ENCODE results near the gene RAP1A.
A peak's percentile ranks its signal among the peaks of the same experiment; 100 is the strongest.

RAP1A gene

GRCh38 chr1:111743679-111744101 is 124.1 kb downstream of the RAP1A start:
- H3K4me3 ChIP-seq (ENCODE audit: low read depth, low read length) = no peak overlapping the region
- DNase-seq (ENCODE audit: low read depth) = peak; percentile 71

GRCh38 chr1:111745675-111746613 is 126.4 kb downstream of the RAP1A start:
- no peak for DNase-seq (ENCODE audit: low read depth)
- no peak overlapping the region for H3K4me3 ChIP-seq (ENCODE audit: low read depth, low read length)

- H3K4me3 ChIP-seq (ENCODE audit: low read depth, low read length) = no peak overlapping the region
These were observed 127.0 kb downstream of the RAP1A start for GRCh38 chr1:111746614-111746999.

DNA sequence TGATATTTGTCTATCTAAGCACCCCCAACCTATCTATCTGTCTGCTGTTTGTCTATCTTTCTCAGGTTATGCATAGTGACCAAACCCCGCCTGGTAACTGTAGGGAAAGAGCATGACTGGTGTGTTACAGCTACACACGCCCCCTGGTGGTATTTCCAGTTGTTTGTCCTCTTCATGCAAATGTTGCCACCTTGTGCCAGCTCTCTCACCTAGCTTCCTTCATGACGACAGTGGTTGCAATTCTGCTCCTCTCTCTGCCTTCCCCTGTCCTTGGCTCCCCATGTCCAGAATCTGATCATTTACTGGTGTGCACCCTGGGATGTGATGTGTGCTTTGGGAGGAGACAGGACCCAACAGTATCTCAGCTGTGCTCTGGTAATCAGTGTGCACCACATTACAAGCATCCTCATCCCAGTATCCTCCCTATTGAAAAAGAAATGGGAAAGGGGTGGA is 127.7 kb downstream of the RAP1A start:
- no peak overlapping the region for H3K4me3 ChIP-seq (ENCODE audit: low read depth, low read length)
- DNase-seq (ENCODE audit: low read depth) = no peak

More at GRCh38 chr1:111746614-111746999, 127.0 kb downstream of the RAP1A start:
- DNase-seq (ENCODE audit: low read depth) = no peak

DNA sequence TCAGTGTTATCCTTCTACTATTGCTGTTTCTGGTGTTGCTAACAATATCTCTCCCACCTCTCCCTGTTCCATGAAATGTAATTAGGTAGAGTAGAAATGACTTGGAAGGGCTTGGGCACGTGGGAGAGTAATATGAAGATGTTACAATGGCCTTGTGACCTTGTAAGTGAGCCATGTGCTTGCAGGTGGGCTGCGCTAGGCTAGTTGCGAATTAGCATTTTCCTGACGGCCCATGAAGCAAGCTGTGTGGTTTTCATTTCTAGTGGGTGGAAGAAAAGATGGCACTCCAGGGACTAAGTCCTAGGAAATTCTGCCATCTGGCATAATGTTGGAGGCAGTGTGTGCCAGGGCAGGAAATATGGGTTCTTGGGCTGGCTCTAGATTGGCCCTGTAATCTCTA is 128.4 kb downstream of the RAP1A start:
- H3K4me3 ChIP-seq (ENCODE audit: low read depth, low read length) = no peak overlapping the region
- DNase-seq (ENCODE audit: low read depth) = no peak

GRCh38 chr1:111749628-111750027 is 130.0 kb downstream of the RAP1A start:
- DNase-seq (ENCODE audit: low read depth) = no peak
- H3K4me3 ChIP-seq (ENCODE audit: low read depth, low read length) = no peak overlapping the region

DNA sequence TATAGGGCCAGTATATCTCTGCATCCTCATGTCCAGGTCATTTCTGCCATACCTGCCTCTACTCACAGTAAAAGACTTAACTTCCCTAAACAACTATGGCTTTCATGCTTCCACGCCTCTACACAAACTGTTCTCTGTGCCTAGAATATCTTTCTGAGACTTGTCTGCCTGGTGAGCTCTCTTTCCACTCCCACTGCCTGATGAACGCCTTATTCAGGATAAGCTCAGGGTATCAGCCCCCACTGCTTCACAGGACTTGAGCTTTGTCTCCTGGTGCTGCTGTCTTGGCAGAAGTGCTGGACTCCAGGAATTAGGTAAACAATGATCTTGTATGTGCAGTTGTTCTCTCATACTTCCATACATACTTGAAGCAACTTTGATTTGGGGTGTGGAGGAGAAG is 131.3 kb downstream of the RAP1A start:
- no peak overlapping the region for H3K4me3 ChIP-seq (ENCODE audit: low read depth, low read length)
- DNase-seq (ENCODE audit: low read depth) = no peak

DNA sequence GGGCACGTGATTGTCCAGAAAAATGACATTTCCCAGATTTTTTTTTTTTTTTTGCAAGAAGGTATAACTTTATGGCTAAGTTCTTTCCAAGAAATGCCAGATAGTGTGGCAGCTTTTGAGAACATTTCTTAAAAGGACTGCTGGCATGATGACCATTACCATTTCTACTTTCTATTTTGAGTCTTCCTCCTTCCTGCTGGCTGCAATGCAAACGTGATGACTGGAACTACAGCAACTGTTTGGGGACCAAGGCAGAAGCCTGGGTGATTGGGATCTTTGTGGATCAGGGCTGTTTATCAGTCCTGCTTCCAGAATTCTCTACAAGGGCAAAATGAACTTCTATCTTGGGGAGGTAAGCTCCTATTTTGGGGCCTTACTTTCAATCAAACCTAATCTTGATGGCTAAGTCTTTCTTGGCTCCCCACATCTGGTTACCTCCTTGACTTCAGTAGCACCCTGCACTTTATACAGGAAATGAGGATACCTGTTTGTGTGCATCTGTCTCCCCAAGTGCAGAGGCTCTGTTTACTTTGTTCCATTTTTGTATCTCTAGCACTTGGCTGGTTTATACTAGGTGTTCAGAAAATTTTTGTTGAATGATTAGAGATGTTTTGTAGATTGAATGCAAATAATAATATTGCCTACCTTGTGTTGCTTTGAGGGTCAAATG is 132.5 kb downstream of the RAP1A start:
- no peak for DNase-seq (ENCODE audit: low read depth)
- H3K4me3 ChIP-seq (ENCODE audit: low read depth, low read length) = no peak overlapping the region

DNA sequence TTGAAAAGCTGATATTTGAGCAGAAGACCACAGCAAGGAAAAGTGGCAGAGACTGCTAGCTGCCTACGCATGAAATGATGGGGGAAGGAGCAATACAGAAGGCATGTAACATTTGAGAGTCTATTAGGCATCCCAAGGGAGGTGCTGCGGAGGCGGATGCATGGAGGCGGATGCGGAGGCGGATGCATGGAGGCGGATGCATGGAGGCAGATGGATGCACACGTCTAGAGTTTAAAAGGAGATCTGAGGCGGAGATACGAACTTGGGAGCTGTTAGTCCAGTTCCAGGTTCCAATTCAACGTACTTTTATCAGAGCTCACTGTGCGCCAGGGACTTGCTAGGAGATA is 135.4 kb downstream of the RAP1A start:
- no peak for DNase-seq (ENCODE audit: low read depth)
- peak overlapping the region; percentile 85 for H3K4me3 ChIP-seq (ENCODE audit: low read depth, low read length)

DNA sequence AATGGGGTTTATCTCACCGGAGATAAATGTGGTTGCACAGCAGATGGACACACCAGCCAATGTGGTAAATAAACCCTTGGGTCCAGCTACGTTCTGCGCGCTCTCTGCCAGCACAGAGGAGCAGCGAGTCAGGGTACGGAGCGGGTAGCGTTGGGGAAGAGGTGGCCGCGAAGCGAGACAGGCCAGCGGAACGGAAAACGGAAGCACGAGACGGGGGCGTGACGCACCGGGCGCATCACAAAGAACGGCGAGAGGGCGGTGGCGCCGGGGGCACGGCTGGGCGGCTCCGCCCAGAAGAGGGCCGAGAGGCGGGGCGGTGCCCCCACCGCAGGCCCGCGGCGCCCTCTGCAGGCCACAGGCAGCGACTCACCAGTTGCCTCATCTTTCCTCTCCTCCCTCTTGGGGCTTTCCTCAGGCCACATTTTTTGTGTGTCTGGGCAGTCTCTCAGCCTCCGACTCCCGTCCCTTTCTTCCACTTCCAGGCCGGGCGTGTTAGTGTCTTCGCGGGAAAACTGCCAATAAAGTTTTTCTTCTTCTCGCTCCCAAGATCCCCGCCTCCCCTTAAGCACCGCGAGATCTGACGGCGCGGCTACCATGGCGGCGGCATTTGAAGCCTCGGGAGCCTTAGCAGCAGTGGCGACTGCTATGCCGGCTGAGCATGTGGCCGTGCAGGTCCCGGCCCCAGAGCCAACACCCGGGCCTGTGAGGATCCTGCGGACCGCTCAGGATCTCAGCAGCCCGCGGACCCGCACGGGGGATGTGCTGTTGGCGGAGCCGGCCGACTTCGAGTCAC is 135.9 kb downstream of the RAP1A start, which contains the start of gene DDX20:
DDX20 (plus strand) TSS at position 571 of the 793 bp plus-strand sequence; CDS start at position 595, 24 bp downstream.
- DNase-seq (ENCODE audit: low read depth) = peak; percentile 94
- peak within 1 kb of the TSS; percentile 85 for H3K4me3 ChIP-seq (ENCODE audit: low read depth, low read length)

DNA sequence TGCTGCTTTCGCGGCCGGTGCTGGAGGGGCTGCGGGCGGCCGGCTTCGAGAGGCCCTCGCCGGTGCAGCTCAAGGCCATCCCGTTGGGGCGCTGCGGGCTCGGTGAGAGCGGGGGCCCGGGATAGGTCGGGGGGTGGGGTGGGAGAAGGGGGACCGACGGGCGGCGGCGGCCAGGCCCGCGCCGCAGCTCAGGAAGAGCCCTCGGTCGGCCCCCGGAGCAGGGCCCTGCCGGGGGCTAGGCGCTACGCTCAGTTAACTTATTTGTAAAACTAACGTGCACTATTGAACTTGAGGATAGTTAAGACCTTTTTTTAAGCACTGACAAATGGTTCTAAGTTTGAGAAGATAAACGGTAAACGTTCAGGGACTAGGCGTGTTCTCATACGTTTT is 136.5 kb downstream of the RAP1A start:
- peak overlapping the region; percentile 85 for H3K4me3 ChIP-seq (ENCODE audit: low read depth, low read length)
- no peak for DNase-seq (ENCODE audit: low read depth)

GRCh38 chr1:111758373-111758772 is 138.8 kb downstream of the RAP1A start:
- no peak for DNase-seq (ENCODE audit: low read depth)
- no peak overlapping the region for H3K4me3 ChIP-seq (ENCODE audit: low read depth, low read length)

DNA sequence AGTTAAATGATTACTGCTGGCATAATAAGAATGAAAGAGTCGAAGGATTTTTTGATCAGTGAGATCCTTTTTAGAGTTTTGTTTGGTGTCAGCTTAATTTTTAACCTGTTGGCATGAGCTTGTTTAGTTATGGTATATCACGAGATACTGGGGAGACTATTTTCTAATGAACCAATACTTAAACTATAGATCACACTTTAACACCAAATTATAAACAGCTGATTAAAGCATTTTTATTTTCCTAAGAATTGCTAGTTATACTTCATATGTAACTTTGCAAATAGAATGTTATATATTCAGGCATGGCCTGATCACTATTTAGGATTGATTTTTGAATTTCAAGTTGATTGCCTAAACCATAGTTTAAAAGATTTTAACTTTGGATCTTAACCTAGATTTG is 142.1 kb downstream of the RAP1A start:
- no peak for DNase-seq (ENCODE audit: low read depth)
- H3K4me3 ChIP-seq (ENCODE audit: low read depth, low read length) = no peak overlapping the region

GRCh38 chr1:111762332-111762731 is 142.7 kb downstream of the RAP1A start:
- no peak for DNase-seq (ENCODE audit: low read depth)
- H3K4me3 ChIP-seq (ENCODE audit: low read depth, low read length) = no peak overlapping the region

Data from skeletal muscle cell (primary cell).